Measurements from ENCODE around the gene PRAMEF11.
"Not testable (repeated sequence)": the region's sequence is repeated elsewhere in the genome, so short reads cannot be mapped to it uniquely, and the experiment has no call there.

Gene PRAMEF11

DNA sequence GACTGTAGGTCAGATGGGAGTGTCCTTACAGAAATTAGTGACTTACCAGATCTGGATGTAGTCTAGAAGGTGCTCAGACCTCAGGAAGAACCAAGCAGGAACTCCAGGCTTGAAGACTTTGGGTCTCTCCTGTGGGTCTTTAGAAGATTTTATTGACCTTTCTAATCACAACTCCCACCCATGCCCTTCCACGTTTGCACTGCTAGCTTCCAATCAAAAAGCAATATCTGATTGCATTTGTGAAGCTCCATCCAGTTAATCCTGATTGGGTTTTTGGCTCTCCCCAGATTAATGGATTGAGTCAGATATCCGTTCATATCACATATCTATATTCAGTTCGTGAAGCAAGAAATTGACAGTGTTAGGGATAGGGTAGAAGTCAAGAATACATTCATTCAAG lies at the start of gene PRAMEF11:
Gene PRAMEF11 (minus strand): TSS at position 101 of the 400 bp plus-strand sequence. CDS start 2,621 bp downstream, outside the sequence.
- DNase-seq (ENCODE audit: low spot score) = not testable (repeated sequence)

DNA sequence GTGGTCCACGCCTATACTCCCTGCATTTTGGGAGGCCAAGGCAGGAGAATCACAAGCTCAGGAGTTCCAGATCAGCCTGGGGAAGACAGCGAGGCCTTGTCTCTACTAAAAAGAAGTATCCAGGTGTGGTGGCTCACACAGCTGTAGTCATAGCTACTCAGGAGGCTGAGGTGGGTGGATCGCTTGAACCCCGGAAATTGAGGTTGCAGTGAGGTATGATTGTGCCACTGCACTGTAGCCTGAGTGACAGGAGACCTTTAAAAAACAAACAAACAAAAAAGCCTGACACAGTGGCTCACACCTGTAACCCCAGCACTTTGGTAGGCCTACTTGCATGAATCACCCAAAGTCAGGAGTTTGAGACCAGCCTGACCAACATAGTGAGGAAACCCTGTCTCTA lies 47.2 kb upstream of the PRAMEF11 start:
- DNase-seq (ENCODE audit: low spot score) = not testable (repeated sequence)

DNA sequence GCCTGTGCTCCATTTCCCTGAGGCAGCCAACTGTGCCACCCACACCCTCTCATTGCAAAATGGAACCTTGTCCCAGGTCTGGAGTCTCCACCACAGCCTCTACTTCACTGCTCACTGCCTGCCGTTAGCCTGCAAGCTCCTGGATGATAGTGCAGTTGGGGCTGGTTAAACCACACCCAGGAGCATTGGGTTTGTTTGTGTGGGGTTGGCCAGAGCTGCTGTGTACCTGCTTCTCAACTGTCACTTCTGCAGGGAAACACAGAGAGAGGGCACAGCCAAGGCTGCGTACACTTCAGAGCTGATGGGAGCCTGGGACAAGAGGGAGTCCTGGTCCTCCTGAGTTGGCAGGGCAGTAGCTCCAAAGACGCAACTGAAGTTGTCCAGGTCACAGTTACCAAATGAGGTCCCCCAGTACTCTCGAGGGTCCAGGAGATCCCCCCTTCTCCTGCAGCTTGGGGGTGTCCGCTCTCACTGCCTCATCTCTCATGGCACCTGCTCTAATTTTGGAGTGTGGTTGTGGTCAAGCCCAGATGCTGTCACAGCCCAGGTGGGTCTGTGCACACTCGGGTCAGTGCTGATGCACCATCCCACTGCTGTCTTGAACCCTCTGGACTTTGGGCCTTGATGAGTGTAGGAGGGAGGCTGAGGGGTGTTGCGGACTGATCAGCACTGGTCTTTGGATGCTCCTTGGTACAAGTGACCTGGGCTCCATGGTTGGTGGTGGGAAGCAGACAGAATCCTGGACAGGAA lies 32.1 kb upstream of the PRAMEF11 start:
- not testable (repeated sequence) for DNase-seq (ENCODE audit: low spot score)

DNA sequence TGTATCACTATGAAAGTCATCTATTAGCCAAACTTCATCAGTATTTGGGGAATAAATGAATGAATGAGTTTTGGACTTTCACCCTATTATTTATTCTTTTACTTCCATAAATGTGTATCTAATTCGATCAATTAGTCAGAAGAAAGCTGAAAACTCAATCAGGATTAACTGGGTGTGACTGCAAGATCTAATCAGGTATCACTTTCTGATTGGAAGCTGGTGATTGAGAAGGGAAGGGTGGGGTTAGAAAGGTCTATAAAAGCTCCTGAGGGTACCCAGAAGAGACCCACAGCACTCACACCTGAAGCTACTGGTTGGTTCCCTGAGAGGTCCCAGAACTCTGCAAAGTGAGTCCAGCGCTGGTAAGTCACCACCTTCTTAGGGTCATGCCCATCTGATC lies 25.6 kb upstream of the PRAMEF11 start, which contains the start of gene PRAMEF2:
Gene PRAMEF2 (plus strand): TSS at position 301 of the 400 bp plus-strand sequence. CDS start 1,924 bp downstream, outside the sequence.
- not testable (repeated sequence) for DNase-seq (ENCODE audit: low spot score)

DNA sequence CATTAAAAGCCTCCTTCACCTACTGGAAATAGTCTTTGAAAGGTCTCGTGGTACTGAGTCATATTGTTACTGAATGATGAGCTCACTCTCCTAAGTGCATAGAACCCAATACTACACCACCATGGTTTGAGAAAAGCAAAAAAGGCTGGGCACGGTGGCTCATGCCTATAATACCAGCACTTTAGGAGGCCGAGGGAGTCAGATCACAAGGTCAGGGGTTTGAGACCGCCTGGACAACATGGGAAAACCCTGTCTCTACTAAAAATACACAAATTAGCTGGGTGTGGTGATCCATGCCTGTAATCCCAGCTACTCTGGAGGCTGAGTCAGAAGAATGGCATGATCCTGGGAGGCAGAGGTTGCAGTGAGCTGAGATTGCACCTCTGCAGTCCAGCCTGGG lies 20.6 kb upstream of the PRAMEF11 start:
- DNase-seq (ENCODE audit: low spot score) = no peak

DNA sequence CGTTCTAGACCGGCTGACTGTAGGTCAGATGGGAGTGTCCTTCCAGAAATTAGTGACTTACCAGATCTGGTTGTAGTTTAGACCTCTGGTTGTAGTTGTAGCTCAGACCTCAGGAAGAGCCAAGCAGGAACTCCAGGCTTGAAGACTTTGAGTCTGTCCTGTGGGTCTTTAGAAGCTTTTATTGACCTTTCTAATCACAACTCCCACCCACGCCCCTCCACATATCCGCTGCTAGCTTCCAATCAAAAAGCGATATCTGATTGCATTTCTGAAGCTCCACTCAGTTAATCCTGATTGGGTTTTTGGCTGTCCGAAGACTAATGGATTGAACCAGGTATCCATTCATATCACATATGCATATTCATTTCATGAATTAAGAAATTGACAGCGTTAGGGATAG lies 17.4 kb upstream of the PRAMEF11 start, which contains the start of gene HNRNPCL1:
Gene HNRNPCL1 (minus strand): TSS at position 101 of the 400 bp plus-strand sequence. CDS start 431 bp downstream, outside the sequence.
- not testable (repeated sequence) for DNase-seq (ENCODE audit: low spot score)

DNA sequence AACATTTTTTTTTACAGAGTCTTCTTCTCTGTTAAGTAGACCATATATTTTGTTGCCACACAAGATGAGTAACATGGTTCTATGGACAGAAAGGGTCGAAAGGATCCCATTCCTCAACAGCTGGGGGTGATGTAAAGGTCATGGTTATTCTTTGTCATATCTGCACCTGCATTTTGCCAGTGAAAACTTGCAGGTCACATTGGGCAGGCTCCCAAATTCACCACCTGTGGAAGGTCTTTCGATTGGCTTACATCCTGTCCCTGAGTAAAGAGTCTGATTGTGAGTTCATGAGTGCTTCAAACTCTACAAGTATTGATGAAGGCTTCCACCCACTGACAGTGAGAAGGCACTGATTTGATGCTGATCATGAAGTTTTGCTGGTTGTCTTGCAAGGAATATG lies 2.0 kb upstream of the PRAMEF11 start:
- not testable (repeated sequence) for DNase-seq (ENCODE audit: low spot score)

DNA sequence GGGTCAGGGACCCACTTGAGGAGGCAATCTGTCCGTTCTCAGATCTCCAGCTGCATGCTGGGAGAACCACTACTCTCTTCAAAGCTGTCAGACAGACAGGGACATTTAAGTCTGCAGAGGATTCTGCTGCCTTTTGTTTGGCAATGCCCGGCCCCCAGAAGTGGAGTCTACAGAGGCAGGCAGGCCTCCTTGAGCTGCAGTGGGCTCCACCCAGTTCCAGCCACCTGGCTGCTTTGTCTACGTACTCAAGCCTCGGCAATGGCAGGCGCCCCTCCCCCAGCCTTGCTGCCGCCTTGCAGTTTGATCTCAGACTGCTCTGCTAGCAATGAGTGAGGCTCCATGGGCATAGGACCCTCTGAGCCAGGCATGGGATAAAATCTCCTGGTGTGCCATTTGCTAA lies 12.1 kb downstream of the PRAMEF11 start:
- DNase-seq (ENCODE audit: low spot score) = not testable (repeated sequence)

DNA sequence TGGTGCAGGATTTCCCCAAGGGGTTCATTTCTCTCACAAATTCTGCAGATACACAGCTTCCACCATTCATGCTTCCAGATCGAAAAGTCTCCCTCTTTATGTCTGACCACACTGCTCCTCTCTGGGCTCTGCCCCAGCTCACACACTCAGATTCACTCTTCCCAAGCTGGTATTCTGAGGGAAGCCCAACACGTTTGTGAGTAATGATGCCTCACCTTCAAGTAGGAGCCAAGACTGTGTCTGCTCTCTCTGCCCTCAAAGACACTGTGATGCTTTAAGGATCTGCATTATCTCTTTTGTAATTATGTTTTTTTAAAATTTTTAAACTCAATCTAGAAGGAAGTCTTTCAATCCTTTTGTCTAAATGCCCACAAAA lies 19.8 kb downstream of the PRAMEF11 start:
- DNase-seq (ENCODE audit: low spot score) = no peak

DNA sequence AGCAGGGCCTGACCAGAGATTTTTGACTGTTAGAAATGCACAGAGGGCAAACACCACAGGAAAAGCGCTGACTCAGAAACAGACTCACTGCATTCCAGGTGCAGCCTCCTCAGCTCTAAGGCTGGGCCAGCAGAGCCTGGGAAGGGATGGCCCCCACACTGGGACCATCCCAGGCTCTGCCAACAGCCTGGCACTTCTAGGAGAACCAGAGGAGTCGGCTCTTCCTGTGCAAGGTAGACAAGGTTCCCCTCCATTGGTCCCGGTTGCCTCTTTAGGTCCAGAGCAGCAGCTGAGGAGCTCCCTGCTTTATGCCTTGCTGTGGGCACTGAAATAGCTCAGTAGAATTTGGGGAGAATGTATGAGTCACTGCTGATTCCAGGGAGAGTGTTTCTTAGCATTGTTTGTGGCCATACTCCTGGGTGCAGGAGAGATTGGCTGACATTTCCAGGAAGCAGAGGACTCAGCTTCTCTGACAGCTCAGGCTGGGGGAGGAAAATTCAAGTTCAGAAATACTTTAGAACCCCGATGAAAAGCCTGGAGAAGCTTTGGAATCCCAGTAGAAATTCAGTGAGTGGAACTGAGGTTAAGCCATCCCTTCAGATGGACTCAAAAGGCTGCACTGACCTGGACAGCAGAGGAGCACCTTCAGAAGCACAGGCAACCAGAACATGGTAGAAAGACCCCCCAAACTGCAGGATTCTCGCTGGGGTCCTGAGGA lies 20.4 kb downstream of the PRAMEF11 start:
- no peak for DNase-seq (ENCODE audit: low spot score)

DNA sequence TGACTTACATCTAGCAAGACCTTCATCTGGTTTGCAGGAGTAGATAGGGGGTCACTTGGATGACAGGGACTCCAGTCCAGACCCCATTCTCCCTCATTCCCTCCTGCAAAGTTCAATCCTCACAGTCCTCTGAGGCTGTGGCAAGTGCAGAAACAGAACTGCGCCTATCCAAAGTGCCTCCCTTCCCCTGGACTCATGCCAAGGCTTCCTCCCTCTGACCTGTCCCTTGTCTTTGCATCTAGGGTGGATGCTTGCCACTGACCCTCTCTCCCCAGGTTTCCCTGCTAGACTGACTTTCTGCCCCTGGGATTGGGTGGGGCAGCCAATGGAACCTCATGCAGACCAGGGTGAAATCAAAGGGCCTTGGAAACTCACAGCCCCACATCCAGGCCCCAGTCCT lies 21.3 kb downstream of the PRAMEF11 start:
- no peak for DNase-seq (ENCODE audit: low spot score)

DNA sequence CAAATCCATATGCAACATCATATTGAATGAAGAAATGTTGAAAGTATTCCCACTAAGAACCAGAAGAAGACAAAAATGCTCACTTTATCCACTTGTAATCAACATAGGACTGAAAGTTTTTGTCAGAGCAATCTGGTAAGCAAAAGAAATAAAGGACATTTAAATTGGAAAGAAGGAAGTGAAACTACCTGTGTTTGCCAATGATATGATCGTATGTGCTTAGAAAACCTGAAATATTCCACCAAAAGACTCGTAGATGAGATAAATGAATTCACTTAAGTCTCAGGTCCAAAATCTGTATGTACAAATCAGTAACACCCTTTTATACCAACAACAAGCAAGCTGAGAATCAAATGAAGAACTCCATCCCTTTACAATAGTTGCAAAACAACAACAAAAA lies 31.5 kb downstream of the PRAMEF11 start:
- DNase-seq (ENCODE audit: low spot score) = no peak

DNA sequence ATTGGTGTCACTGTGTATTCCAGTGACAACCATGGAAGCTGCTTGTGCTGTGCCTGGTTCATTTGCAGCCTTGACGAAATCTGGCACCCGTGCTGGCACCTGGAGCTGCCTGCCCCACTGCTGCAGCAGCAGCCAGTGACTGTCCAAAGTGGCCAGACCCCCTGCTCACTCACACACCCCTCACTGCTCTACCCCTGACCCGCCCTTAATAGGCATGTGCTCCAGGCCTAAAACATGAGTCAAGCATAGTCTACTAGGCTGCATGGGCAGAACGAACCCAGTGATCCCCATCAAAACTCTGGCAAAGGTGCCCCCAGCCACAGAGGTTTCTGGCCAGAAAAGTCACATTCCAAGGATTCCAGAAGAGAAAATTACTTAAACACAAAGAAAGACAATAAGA lies 32.3 kb downstream of the PRAMEF11 start:
- DNase-seq (ENCODE audit: low spot score) = no peak

DNA sequence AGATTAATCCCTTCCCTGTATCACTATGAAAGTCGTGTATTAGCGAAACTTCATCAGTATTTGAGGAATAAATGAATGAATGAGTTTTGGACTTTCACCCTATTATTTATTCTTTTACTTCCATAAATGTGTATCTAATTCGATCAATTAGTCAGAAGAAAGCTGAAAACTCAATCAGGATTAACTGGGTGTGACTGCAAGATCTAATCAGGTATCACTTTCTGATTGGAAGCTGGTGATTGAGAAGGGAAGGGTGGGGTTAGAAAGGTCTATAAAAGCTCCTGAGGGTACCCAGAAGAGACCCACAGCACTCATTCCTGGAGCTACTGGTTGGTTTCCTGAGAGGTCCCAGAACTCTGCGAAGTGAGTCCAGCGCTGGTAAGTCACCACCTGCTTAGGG lies 40.1 kb downstream of the PRAMEF11 start, which contains the start of gene PRAMEF1:
Gene PRAMEF1 (plus strand): TSS at position 301 of the 400 bp plus-strand sequence. CDS start 1,831 bp downstream, outside the sequence.
- DNase-seq (ENCODE audit: low spot score) = not testable (repeated sequence)

DNA sequence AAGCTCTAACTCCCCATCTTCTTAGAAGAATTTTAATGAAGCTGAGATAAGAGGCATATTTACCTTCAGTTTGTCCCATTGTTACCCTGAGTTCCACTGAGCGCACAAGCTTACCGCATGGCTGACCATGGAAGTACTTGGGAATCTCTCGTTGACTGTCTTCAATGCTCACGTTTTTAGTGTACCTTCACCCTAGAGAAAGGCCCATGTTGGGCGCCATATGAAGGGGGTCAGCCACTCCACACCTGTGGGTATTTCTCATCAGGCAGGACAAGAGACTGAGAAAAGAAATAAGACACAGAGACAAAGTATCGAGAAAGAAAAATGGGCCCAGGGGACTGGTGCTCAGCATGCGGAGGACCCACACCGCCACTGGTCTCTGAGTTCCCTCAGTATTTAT lies 46.5 kb downstream of the PRAMEF11 start:
- DNase-seq (ENCODE audit: low spot score) = not testable (repeated sequence)

DNA sequence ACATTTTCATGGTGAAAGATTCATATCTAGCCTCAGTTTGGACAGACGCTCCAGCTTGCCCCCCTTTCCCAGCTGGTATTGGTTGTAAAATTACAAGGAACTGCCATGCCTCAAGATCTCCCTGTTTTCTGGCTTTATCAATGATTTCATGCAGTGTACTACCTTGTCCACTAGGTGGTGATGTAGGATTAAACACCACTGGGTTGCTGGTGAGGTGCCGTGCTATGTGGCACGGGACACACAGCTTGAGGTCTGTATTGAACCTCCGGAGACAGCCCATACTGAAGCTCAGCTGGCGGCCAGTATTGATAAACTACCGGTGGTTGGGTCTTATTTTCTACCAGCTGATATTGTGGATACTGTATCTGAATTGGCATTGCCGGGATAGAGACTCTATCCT lies 47.4 kb downstream of the PRAMEF11 start:
- not testable (repeated sequence) for DNase-seq (ENCODE audit: low spot score)

DNA sequence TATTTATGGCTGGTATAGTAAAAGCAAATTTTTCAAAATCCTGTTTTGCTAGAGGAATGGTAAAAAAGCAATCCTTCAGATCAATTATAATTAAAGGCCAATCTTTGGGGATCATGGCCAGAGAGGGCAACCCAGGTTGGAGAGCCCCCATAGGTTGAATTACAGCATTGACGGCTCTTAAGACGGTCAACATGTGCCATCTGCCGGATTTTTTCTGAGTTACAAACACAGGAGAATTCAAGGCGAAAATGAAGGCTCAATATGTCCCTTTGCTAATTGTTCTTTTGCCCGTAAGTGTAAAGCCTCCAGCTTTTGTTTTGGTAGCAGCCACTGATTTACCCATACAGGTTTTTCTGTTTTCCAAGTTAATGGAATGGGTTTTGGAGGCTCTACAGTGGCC lies 49.7 kb downstream of the PRAMEF11 start:
- DNase-seq (ENCODE audit: low spot score) = not testable (repeated sequence)

DNA sequence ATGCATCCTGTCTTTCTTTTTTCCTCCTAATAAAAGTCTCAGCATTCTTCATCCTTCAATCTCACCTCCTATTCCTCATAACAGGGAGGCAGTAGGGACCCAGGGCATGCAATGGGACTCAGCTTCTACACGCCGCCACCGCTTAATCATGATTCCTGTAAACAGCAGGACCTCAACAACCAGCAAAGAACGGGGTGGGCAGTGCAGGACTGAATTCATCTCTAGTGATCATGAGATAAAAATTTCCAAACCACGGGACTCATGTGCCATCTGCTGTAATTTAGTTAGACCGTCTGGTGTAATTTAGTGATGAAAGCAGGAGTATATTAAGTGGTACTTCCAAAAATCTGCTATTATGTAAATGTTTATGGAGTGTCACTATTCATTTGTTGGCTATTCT lies 52.3 kb downstream of the PRAMEF11 start:
- no peak for DNase-seq (ENCODE audit: low spot score)

DNA sequence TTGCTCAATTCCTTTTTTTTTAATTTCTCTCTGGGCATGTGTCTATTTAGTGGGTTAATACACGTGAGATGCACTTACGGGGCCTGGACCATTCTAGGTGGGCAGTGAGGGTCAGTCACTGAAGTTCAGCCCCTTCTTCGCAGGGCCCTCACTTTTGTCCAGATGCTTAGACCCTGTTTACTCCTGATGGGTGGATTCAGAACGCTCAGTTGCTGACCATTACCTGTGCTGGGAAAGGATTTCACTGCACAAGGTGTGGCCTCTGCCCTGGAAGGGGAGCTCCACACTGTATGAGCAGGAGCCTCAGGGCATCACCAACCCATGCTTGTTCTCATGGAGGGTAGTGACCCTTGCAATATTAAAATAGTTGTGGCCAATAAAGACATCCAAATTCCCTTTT lies 53.1 kb downstream of the PRAMEF11 start:
- no peak for DNase-seq (ENCODE audit: low spot score)

DNA sequence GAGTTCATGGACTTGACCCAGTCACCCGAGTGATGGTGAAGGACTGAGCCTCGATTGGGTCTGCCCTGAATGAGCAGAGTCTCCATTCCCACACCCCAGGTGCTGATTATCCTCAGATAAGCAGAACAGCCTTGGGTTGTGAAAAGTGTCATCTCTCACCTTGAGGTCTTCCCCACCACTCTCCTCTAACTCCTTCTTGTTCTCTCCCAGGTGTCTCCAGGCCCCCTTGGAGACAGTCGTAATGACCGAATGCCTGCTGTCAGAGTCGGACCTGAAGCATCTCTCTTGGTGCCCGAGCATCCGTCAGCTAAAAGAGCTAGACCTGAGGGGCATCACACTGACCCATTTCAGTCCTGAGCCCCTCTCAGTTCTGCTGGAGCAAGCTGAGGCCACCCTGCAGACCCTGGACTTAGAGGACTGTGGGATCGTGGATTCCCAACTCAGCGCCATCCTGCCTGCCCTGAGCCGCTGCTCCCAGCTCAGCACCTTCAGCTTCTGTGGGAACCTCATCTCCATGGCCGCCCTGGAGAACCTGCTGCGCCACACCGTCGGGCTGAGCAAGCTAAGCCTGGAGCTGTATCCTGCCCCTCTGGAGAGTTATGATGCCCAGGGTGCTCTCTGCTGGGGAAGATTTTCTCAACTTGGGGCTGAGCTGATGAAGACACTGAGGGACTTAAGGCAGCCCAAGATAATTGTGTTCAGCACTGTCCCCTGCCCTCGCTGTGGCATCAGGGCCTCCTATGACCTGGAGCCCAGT lies 54.2 kb downstream of the PRAMEF11 start:
- no peak for DNase-seq (ENCODE audit: low spot score)

DNA sequence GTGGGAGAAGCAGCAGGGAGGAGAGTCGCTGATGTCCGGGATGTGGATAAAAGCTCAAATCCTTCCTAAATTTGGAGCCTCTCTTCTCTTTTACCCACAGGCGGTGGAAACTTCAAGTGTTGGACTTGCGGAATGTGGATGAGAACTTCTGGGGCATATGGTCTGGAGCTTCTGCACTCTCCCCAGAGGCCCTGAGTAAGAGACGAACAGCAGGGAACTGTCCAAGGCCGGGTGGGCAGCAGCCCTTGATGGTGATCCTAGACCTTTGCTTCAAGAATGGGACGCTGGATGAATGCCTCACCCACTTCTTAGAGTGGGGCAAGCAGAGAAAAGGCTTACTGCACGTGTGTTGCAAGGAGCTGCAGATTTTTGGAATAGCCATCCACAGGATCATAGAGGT lies 55.8 kb downstream of the PRAMEF11 start:
- DNase-seq (ENCODE audit: low spot score) = no peak

DNA sequence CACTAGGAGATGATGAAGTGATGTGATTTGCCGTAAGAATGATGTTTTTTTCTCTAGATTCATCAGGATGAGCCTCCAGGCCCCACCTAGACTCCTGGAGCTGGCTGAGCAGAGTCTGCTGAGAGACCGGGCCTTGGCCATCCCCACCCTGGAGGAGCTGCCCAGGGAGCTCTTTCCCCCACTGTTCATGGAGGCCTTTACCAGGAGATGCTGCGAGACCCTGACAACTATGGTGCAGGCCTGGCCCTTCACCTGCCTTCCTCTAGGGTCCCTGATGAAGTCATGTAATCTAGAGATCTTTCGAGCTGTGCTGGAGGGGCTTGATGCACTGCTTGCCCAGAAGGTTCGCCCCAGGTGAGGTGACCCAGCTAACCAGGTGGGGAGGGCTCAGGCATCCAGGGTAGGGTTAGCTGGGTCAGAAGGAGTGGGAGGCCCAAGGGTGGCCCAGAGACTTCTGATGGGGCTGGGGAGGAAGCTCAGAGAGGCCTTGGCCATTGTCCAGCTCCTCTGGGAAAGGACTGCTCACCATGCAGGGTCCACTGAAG lies 56.3 kb downstream of the PRAMEF11 start:
- no peak for DNase-seq (ENCODE audit: low spot score)

Data from hematopoietic multipotent progenitor cell treated with erythropoietin and hydrocortisone succinate and interleukin-3 and kit ligand, for 17 days (in vitro differentiated cells).